NCI-H510A (cell line): Measurements from ENCODE around the gene KCTD21.

ENCODE experiments used
- DNase-seq: peaks from one replicate; lab custom pipeline; 2025; lab: John Stamatoyannopoulos, UW

KCTD21 gene

DNA sequence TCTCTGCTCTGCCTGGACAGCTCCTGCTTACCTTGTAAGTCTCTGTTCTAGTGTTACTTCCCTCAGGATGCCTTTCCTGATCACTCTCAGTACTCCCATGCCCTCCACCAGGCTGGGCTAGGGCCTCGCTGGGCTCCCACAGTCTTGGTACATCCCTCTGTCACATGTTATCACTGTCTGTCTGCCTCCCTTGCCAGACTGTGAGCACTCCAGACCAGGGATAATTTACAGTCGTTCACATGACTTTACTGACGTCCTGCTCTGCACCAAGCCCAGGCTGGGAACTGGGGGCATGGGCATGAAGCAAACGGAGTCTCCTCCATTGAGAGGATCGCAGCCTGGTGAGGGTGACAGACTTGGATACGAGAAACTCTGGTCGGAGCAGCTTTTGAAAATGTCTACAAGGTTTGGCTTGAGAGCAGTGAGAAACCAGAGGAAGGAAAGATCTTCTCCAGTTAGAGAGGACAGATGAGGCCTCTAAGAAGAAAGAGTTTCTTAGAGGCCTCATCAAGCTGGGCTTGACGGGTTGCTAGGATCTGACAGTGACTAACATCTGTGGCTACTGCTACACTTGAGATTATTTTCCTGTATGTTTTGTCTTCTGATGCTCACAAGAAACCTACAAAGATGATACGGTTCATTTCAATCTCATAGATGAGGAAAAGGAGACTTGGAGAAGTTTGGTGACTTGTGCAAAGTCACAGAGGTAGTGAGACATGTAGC, 12.8 kb upstream of the KCTD21 start:
- no peak for DNase-seq

DNA sequence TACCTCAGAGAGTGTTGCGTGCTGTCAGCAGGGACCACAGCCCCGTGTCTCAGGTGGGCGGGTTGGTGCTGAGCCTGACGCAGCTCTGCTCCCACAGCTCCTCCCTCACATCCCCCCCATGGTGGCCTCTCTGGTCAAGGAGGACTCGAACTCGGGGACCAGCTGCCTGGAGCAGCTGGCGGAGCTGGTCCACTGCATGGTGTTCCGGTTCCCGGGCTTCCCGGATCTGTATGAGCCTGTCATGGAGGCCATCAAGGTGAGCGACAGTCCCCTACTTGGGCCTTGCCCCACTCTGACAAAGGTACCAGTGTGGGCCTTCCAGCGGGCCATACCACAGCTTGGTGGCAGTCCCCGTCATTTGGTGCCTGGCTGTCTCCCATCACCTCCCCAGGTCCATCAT, 12.1 kb upstream of the KCTD21 start:
- no peak for DNase-seq

- DNase-seq, result no peak
Measured at GRCh38 chr11:78200061-78200460, 11.6 kb upstream of the KCTD21 start.

- DNase-seq, result no peak
Measured at GRCh38 chr11:78199653-78200015, 11.2 kb upstream of the KCTD21 start.

GRCh38 chr11:78199015-78199652, 10.7 kb upstream of the KCTD21 start:
- no peak for DNase-seq

GRCh38 chr11:78197816-78198215, 9.4 kb upstream of the KCTD21 start:
- DNase-seq, result no peak

GRCh38 chr11:78196661-78197091, 8.2 kb upstream of the KCTD21 start:
- DNase-seq, result no peak

DNA sequence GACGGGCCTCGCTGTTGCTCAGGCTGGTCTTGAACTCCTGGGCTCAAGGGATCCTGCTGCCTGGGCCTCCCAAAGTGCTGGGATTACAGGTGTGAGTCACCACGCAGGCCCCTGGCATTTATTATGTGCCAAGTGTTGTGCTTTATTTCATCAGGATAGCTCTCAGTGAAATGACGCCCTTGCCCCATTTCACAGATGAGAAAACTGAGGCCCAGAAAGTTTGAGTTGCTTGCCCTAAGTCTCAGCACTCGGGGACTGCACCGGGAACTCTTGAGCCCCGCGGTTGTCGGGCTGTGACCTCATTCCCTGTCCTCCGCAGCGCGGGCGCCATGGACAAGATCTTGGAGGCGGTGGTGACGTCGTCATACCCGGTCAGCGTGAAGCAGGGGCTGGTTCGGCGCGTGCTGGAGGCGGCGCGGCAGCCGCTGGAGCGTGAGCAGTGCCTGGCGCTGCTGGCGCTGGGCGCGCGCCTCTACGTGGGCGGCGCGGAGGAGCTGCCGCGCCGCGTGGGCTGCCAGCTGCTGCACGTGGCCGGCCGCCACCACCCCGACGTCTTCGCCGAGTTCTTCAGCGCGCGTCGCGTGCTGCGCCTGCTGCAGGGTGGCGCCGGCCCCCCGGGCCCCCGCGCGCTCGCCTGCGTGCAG, 7.6 kb upstream of the KCTD21 start:
- DNase-seq, result no peak

- DNase-seq, result no peak
Measured at GRCh38 chr11:78194490-78194889, 6.1 kb upstream of the KCTD21 start.

DNA sequence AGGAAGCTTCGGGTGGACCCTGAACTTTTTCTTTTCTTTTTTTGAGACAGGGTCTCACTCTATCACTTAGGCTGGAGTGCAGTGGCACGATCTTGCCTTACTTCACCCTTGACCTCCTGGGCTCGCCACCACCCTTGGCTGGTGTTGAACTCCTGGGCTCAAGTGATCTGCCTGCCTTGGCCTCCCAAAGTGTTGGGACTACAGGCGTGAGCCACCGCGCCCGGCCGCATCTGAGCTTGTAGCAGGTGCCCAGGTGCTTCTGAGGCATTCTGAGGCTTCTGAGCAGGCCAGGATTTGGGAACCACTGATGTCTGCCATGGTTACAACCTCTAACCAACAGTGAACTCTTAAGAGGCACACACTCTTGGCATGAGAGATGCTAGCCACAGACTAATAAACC, 5.4 kb upstream of the KCTD21 start:
- DNase-seq, result no peak

DNA sequence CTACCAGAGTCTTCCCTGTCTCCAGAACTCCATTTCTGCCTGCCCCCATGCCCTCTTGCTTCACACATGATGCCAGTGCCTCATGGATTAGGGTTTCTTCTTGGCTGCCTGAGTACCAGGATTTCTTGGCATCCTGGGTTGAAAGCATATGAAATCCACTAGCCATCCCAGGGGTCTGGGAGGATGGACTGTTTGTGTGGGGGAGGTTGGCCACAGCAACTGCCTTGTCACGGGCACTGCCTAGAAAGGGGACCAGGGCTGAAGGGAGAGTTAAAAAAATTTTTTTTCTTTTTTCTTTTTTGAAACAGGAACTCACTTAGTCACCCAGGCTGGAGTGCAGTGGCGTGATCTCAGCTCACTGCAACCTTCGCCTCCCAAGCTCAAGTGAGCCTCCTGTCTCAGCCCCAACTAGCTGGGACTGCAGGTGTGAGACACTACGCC, 4.5 kb upstream of the KCTD21 start:
- DNase-seq, result no peak

DNA sequence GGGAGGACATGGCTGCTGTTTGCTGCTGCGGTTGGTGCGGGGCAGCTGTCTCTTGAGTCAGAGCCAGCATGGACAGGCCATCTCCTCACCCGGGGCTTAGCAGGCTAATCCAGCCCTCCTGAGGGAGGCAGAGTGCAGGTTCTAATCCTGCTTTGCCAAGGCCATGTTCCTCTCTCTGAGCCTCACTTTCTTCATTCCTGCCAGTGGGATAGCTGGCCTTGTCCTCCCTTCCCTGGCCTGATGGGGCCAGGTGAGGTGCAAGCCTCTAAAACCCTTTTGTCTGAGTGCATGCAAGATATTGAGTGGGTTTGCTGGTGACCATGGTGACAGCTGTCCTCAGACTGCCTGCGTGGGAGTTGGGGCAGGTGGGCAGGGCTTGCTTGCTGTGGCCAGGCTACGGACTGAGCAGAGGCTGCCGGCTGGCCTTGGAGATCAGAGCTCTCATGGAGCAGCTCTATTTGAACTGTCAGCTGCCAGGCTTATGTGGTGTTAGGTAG, 3.8 kb upstream of the KCTD21 start:
- no peak for DNase-seq

DNA sequence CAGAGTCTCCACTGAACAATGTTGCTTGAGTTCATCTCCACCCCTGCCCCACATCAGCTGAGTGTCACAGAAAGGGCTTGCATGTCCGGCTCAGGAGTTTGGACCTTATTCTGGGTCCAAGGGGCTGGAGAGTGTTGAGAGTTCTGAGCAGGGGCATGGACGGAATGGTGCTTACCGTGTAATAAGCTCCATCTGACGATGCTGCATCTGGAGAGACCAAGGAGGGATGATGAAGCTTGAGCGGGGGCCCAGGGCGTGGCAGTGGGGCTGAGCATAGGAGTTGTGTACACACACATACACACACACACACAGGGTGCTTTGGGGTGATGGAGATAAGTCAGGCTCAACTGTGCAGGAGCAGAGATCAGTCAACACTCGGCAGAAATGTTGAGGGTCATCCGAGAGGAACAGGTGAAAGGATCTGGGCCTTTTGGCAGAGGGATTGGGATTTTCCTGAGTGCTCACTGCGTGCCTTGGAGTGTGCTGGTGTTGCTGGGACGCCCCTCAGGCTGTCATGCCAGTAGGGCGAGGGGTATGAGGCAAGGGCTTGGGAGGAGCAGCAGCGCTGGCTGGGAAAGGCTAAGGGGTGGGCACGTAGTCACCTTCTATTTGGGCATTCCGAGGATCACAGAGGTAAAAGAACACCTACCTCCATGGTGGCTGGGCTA, 2.6 kb upstream of the KCTD21 start:
- no peak for DNase-seq

GRCh38 chr11:78190374-78190773, 1.9 kb upstream of the KCTD21 start:
- no peak for DNase-seq

DNA sequence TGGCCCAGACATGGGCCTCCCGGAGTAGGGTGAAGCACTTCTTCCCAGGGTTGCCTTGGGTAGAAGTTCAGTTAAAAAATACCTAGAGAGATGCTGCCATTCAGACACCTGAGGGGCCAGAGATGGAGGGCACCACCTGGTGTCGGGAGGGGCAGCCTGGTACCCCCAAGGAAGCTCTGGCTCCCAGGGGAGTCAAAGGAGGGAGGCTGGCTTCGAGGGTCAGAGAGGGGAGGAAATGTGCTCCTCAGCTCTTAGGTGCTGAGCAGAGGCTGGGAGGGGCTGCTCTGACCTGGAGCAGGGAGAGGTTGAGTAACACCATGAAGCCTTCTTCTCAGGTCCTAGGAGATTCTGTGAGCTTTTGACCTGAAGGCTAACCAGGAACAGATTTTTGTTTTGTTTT, 1.4 kb upstream of the KCTD21 start:
- no peak for DNase-seq

- DNase-seq, result no peak
Measured at GRCh38 chr11:78189174-78189724, 823 bp upstream of the KCTD21 start.

DNA sequence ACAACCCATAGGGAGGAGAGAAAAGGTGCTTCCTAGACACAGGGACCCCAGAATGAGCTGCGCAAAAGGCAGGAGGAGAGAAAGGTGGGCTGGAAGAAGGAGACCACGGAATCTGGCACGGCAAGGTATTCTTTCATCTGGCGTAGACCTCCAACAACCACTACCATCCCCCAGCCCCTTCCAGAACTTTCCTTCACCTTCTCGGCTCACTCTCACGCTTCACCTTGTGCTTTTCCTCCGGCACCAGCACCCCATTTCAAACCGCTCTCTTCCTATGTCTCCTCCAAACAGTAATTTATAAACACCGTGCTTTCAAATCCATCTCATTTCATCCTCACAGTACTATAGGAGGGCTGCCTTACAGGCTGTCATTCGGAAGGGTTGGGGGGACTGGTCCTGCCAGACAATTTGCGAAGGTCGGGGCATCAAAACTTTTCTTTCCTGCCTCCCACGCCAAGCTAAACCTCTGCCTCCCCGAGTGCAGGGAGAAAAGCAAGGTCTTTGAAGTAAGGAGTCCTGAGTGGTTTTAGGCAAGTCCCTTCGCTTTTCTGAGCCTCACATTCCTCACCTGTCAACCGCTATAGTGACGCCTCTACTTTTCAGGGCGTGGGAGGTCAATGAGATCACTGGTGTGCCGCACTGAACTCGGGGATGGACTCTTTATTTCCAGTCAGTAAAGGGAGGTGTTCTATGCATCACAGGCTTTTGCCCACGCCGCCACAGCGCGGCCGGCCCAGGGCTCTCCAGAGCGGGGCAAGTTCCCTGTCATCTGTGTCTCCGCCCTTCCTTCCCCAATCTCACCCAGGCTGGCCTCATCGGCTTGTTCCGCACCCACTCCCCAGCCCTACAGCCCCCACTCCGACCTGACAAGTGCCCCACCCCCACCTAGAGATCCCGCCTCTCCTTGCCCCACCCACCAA, 800 bp downstream of the KCTD21 start:
- DNase-seq, result no peak

DNA sequence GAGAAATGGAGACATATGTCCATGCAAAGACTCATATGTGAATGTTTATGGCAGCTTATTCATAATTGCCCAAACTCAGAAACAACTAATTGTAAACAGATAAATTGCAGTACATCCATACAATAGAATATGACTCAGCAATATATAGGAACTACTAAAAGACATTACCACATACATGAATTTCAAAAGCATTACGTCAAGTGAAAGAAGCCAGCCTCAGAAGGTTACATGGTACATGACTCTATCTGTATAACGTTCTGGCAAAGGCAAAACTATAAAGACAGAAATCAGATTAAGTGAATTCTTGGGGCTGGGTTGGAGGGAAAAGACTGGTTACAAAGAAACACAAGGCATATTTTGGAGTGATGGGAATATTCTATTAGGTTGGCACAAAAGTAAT, 7.2 kb downstream of the KCTD21 start:
- DNase-seq, result no peak

GRCh38 chr11:78180751-78181150, 7.7 kb downstream of the KCTD21 start:
- DNase-seq, result no peak

- DNase-seq, result no peak
Measured at GRCh38 chr11:78179459-78180071, 8.9 kb downstream of the KCTD21 start.

DNA sequence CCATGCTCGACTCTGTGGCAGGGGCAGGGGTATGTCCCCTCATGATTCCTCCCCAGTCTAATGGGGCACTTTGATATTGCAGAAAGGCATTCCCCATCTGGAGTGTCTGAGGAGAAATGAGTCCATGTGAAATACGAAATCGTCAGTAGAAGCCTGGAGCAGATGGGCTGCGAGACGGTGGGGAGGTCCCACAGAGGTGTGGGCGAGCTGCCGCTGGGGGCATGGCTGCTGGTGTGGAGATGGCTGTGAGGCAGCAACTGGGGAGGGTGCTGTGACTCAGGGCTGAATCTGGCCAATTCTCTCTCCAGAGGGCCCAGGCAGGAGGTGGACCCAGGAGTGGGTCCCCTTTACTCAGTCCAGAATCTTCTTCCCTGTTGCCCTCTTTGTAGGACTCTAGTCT, 11.2 kb downstream of the KCTD21 start:
- no peak for DNase-seq
